GM20000 (cell line): ENCODE results near the gene ZNF678.

Experiments used
- DNase-seq: peaks from one replicate; pipeline ENCODE4 v3.0.0; 2012; ENCODE audit warnings: low spot score
- TF ChIP-seq, protein P1 (sequence below): IDR thresholded peaks from 2 replicates; pipeline ENCODE4 v1.5.1; 2012; ENCODE audit warnings: mild to moderate bottlenecking, control low read depth; ENCODE audit errors: extremely low read depth, missing control alignments

The ZNF678 gene

DNA sequence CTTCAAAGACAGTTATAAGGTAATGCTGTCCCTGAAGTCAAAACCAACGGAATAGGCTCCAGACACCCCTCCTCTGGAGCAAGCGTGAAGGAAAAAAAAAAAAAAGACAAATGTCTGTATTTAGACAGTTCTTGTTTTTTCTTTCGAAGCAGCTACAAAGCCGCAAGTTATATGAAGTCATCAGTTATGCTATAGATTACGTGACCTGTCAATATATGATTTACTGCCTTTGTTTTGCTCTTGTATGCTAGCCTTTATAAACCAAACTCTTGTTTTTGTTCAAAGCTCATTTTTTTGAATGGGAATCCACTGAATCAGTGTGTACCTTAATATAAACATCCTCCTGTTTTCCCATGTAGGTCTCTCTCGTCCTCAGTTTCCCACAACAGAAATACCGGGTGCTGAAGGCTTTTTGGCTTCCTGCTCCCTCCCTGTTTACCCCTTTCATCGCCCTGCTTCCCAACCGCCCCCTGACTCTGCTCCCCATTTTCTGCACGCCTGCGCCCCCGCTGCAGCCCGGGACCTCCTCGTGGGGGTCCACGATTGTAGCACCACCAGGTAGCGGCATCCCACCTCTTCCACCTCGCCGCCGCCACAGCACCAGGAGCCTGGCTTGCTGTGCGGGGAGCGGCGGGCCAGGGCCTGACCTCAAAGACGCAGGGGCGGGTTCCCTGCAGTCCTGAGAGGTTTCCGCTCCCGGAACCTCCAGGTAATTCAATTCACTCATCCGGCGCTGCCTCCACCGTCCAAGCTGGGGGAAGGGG, 5.2 kb upstream of the ZNF678 start:
- no peak for DNase-seq
- TF ChIP-seq, protein P1, sequence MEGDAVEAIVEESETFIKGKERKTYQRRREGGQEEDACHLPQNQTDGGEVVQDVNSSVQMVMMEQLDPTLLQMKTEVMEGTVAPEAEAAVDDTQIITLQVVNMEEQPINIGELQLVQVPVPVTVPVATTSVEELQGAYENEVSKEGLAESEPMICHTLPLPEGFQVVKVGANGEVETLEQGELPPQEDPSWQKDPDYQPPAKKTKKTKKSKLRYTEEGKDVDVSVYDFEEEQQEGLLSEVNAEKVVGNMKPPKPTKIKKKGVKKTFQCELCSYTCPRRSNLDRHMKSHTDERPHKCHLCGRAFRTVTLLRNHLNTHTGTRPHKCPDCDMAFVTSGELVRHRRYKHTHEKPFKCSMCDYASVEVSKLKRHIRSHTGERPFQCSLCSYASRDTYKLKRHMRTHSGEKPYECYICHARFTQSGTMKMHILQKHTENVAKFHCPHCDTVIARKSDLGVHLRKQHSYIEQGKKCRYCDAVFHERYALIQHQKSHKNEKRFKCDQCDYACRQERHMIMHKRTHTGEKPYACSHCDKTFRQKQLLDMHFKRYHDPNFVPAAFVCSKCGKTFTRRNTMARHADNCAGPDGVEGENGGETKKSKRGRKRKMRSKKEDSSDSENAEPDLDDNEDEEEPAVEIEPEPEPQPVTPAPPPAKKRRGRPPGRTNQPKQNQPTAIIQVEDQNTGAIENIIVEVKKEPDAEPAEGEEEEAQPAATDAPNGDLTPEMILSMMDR, result no peak

DNA sequence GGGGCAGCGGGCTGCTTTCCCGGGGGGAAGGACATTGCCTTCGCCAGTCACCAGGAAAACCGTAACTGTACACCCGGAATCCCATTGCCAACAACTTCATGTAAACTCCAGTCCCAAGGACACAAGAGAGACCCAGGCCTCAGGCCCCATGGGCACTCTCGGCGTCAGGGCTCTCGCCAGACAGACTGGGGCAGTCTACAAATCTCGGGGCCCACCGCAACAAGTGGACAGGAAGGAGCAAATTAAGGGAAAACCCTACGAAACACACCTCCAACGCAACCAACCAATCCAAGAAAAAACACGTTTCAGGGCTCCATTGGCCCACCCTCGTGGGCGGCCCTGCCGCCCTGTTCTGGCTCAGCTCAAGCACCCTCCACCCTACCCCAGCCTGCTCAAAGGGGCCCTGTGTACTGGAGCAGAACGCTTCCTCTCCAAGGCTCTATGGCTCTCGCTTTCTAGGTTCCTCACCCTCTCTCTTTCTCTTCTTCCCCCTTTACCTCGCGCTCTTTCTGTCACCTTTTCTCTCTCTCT, 4.6 kb upstream of the ZNF678 start:
- DNase-seq, result peak; percentile 38
- TF ChIP-seq, protein P1, result no peak

DNA sequence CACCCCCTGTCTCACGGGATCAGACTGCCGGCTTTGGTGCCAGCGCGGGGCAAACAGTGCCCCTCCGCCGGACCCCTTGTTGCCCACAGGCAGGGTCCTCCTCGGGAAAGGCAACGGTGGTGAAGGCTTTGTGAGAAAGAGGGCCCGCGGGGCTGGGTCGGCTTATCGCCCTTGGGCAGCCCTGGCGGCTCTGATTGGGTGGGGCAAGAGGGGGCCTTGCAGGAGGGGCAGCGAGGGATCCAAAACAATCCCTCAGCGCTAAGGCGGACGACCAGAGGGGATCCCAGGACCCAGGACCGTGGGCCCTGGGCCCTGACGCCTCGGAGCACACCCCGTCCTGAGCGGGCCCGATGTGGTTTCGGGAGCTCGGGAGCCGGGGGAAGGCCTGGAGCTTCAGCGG, 3.9 kb upstream of the ZNF678 start:
- TF ChIP-seq, protein P1, result no peak
- DNase-seq, result no peak

DNA sequence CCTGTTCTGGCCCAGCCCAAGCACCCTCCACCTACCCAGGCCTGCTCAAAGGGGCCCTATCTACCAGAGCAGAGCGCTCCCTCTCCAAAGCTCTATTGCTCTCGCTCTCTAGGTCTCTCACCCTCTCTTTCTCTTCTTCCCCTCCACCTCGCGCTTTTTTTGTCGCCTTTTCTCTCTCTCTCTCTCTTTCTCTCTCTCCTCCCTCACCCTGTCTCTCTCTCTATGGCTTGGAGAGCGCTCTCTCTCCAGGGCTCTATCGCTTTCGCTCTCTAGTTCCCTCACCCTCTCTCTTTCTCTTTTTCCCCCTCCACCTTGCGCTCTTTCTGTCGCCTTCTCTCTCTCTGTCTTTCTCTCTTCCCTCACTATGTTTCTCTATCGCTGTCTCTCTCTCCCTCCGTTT, 3.4 kb upstream of the ZNF678 start:
- TF ChIP-seq, protein P1, result no peak
- DNase-seq, result no peak

DNA sequence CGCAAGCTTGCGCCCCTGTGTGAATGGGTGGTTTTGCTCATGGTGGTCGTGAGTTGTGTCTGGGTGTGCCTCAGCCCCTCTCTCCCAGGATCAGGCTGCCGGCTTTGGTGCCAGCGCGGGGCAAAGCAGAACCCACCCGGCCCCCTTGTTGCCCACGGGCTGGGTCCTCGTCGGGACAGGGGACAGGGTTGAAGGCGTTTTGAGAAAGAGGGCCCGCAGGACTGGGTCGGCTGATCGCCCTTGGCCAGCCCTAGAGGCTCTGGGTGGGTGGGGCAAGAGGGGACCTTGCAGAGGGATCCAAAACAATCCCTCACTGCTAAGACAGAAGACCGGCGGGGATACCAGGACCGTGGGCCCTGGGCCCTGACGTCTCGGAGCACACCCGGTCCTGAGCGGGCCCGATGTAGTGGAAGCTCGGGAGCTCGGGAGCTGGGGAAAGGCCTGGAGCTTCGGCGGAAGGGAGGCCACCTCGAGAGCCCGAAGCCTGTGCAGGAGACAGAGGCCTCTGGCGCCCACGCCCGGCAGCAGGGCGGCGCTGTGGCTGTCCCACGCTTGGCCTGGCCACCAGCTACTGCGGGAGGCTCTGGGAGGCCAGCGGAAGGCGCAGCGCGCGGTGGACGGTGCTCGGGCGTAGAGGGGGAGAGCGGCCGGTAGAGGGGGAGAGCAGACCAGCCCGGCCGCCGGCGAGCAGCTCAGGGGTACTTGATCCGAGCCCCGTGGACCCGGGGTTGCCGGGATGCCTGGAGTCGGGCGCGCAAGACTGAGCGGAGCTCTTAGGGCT, 2.8 kb upstream of the ZNF678 start:
- TF ChIP-seq, protein P1, result no peak
- DNase-seq, result no peak

DNA sequence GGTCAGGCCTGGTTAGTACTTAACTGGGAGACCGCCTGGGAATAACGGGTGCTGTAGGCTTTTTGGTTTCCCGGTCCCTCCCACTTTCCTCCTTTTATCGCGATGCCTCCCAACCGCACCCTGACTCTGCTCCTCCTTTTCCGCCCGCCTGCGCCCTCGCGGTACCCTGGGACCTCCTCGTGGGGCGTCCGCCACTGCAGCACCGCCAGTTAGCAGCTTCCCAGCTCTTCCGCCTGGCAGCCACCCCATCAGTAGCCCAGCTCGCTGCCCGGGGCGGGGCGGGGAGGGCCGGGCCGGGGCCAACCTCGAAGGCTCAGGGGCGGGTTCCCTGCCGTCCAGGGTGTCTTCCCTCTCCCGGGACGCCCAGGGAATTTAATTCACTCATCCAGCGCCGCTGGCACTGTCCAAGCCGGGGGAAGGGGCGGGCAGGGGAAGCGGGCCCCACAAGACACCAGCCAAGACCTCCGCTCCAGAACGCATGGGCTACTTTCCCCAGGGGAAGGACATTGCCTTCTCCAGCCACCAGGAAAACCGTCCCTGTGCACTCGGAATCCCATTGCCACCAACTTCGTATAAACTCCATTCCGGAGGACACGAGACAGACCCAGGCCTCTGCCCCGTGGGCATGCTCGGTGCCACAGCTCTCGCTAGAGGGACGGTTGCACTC, 2.0 kb upstream of the ZNF678 start:
- DNase-seq, result no peak
- TF ChIP-seq, protein P1, result no peak

DNA sequence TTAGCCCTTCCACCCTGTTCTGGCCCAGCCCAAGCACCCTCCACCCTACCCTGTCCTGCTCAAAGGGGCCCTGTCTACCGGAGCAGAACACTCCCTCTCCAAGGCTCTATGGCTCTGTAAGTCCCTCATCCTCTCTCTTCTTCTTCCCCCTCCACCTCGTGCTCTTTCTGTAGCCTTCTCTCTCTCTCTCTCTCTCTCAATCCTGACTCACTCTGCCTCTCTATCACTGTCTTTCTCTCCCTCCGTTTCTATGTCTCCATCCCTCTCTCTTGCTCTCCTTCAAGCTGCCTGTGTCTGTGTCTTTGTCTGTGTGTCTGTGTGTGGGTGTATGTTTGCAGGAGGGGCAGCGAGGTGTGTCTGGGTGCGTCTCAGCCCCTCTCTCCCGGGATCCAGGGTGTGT, 1.3 kb upstream of the ZNF678 start:
- DNase-seq, result no peak
- TF ChIP-seq, protein P1, result no peak
